GM12878 (cell line): ENCODE results near the gene CCDC197. TPM values are rescaled to one million over a fixed set of nuclear protein-coding genes. Genes with fewer than 3 reads are reported as not detected.

ENCODE experiments used
- ATAC-seq: fragments of 200-7000 bp; cut with Tn5 transposase; 3 replicates; pipeline ENCODE4 v1.9.1; 2020; ENCODE audit warnings: mild to moderate bottlenecking, moderate library complexity
- BruUV-seq: library from RNA; stranded (reverse); fragments of 400-500 nt; replicated peaks from 2 replicates; lab custom pipeline; 2021; lab: Mats Ljungman, UMichigan
- CTCF ChIA-PET: fragments of 300-600 bp; sonication (Branson Sonifier 250); formaldehyde crosslinking; extraction: SDS; loops from one replicate; lab custom pipeline; 2021; ENCODE audit warnings: inconsistent platforms; lab: Yijun Ruan, JAX
- POLR2A ChIA-PET: fragments of 350-600 bp; formaldehyde crosslinking; extraction: SDS; loops from one replicate; lab custom pipeline; 2021; ENCODE audit warnings: inconsistent platforms; lab: Charles Lee
- RAD21 ChIA-PET: fragments of 300-600 bp; sonication (Branson Sonifier 250); formaldehyde crosslinking; loops from one replicate; lab custom pipeline; 2023; ENCODE audit warnings: antibody characterized with exemption; ENCODE audit not compliant: unreplicated experiment; lab: Charles Lee
- SMC1A ChIA-PET: fragments of 300-600 bp; sonication (Branson Sonifier 250); formaldehyde crosslinking; loops from one replicate; lab custom pipeline; 2023; ENCODE audit not compliant: unreplicated experiment, uncharacterized antibody; lab: Charles Lee
- DNase-seq: peaks from one replicate; pipeline ENCODE4 v3.0.0-alpha.2; 2011; ENCODE audit warnings: low read depth, low spot score
- FAIRE-seq: peaks from 3 replicates; lab custom pipeline; 2011; peaks lifted over from hg19 to GRCh38; lab: Jason Lieb, UNC
- H2AFZ ChIP-seq: 2 replicates; pipeline ENCODE4 v1.6.0; 2011; ENCODE audit warnings: low read depth, low read length, control low read depth; ENCODE audit not compliant: control insufficient read depth
- H3K27ac ChIP-seq: 2 replicates; pipeline ENCODE4 v1.5.1; 2011; ENCODE audit warnings: control low read depth; ENCODE audit not compliant: control insufficient read depth, insufficient read depth
- H3K27me3 ChIP-seq, 2 experiments: replicated peaks in 1 of 2; 2 replicates each; pipeline versions ENCODE4 v1.6.0 to v1.6.1; 2011; ENCODE audit warnings: low read length in 1 of 2; ENCODE audit not compliant: control insufficient read depth in 2 of 2, insufficient read depth in 2 of 2
- H3K36me3 ChIP-seq, 2 experiments: 2 replicates each; pipeline ENCODE4 v1.5.1; 2011; ENCODE audit warnings: low read length in 1 of 2; ENCODE audit not compliant: control insufficient read depth in 2 of 2, insufficient read depth in 2 of 2
- H3K4me1 ChIP-seq: 2 replicates; pipeline ENCODE4 v1.6.1; 2011; ENCODE audit warnings: mild to moderate bottlenecking, low read length, moderate library complexity, mixed read lengths; ENCODE audit not compliant: control insufficient read depth, insufficient read depth
- H3K4me2 ChIP-seq: 2 replicates; pipeline ENCODE4 v1.6.0; 2011; ENCODE audit warnings: control low read depth; ENCODE audit not compliant: control insufficient read depth, insufficient read depth
- H3K4me3 ChIP-seq: fragments of 200-600 bp; sonication (generic); 2 replicates; pipeline ENCODE4 v1.5.1; 2016
- H3K79me2 ChIP-seq: 2 replicates; pipeline ENCODE4 v1.6.0; 2011; ENCODE audit warnings: low read length; ENCODE audit not compliant: control insufficient read depth, insufficient read depth
- H3K9ac ChIP-seq: 2 replicates; pipeline ENCODE4 v1.8.0; 2011; ENCODE audit warnings: low read length, control low read depth, mixed read lengths; ENCODE audit not compliant: control insufficient read depth, insufficient read depth
- H3K9me3 ChIP-seq: replicated peaks from 3 replicates; pipeline ENCODE4 v1.5.1; 2011; ENCODE audit warnings: mild to moderate bottlenecking, low read length; ENCODE audit not compliant: control insufficient read depth, insufficient read depth
- H4K20me1 ChIP-seq: 2 replicates; pipeline ENCODE4 v1.6.0; 2011; ENCODE audit not compliant: control insufficient read depth, insufficient read depth
- CHD1 ChIP-seq: IDR thresholded peaks from 2 replicates; pipeline ENCODE4 v1.6.1; 2012; ENCODE audit warnings: low read depth, low read length, improper control_type of control experiment
- CREM ChIP-seq: IDR thresholded peaks from 2 replicates; pipeline ENCODE4 v1.6.1; 2014; ENCODE audit warnings: antibody characterized with exemption, low read depth
- EP300 ChIP-seq, 2 experiments: fragments of 150-350 bp in 1 of 2; IDR thresholded peaks; 2 replicates each; pipeline ENCODE4 v1.6.1; 2011 to 2012; ENCODE audit warnings: low read depth in 2 of 2, low read length in 2 of 2, borderline replicate concordance in 1 of 2, improper control_type of control experiment in 1 of 2, inconsistent platforms in 1 of 2; ENCODE audit not compliant: control insufficient read depth in 1 of 2
- ETV6 ChIP-seq, 2 experiments: fragments of 450-650 bp in 1 of 2; IDR thresholded peaks in 1 of 2; conservative IDR thresholded peaks in 1 of 2; 2 replicates each; pipeline ENCODE4 v1.6.1; 2014; ENCODE audit warnings: antibody characterized with exemption in 1 of 2, borderline replicate concordance in 1 of 2, low read depth in 1 of 2, mild to moderate bottlenecking in 1 of 2, moderate library complexity in 1 of 2
- ZBTB33 ChIP-seq: fragments of 450-650 bp; IDR thresholded peaks from 2 replicates; pipeline ENCODE4 v1.6.1; 2017; ENCODE audit warnings: mild to moderate bottlenecking
- WGBS: methylation state at CpG from one replicate; pipeline ENCODE4 v1.1.6; 2016; ENCODE audit warnings: low lambda C conversion rate; ENCODE audit not compliant: insufficient replicate concordance, insufficient coverage; ENCODE audit errors: missing lambda C conversion rate; 5-methylcytosine and 5-hydroxymethylcytosine counted together
- in situ Hi-C: fragments of 300-500 bp; cut with MboI; formaldehyde crosslinking; loops from 9 replicates; pipeline ENCODE4 v1.14.3; 2018; ENCODE audit warnings: mixed read lengths
- intact Hi-C: fragments of 100-400 bp; cut with micrococcal nuclease; formaldehyde crosslinking; loops from one replicate; pipeline ENCODE4 v1.14.2; 2022; ENCODE audit not compliant: unreplicated experiment
- polyA plus RNA-seq, 11 experiments: library from polyadenylated mRNA; depleted of rRNA in 4 of 11; unstranded in 6 of 11; stranded (reverse) in 5 of 11; fragments of >200 nt; fragmentation: Nextera tagmentation in 4 of 11; fragmentation: Illumina TruSeq in 1 of 11; extraction: Ambion mirVana in 4 of 11; extraction: Trizol in 1 of 11; gene quantifications; 1 replicate in 1 of 11; 2 replicates in 10 of 11; pipeline versions ENCODE4 v1.2.1 to v1.2.3, GENCODE V29; 2011 to 2016; ENCODE audit warnings: inconsistent platforms in 2 of 11, missing spikeins in 2 of 11, low read depth in 1 of 11
- total RNA-seq, 4 experiments: library from RNA; depleted of rRNA in 3 of 4; stranded (reverse); fragments of >200 nt in 3 of 4; fragmentation: Illumina TruSeq in 1 of 4; extraction: Trizol in 1 of 4; gene quantifications; 2 replicates each; pipeline versions ENCODE4 v1.2.1 to v1.2.3, GENCODE V29; 2013 to 2021

Gene CCDC197
- total and polyA plus RNA-seq, 10 of the 15 experiments (the other 5 are each of a cell fraction or from before 2014, with no cell fraction given): 0.12 TPM; not detected in 9

GRCh38 chr14:93954900-93955849 is 41.9 kb upstream of the CCDC197 start (continued):
- TF ChIP-seq CHD1 (0 out of 2 replicates have a peak, but pooled peaks have one; percentile 35), ETV6 (conservative IDR thresholded peaks at IDR 0.05 in 1 of 2, IDR thresholded peaks at IDR 0.05 in 1 of 2; ENCODE audit: borderline replicate concordance in 1 of 2, low read depth in 1 of 2) (peak in 1 of 2 experiments; percentile 90; a peak in 2 of 4 replicates)

GRCh38 chr14:93955850-93956481 is 41.1 kb upstream of the CCDC197 start:
- WGBS: 43% methylated on average over 8 of the region's 8 CpGs
- H3K79me2 ChIP-seq: no peaks in the 10 kb centered on the region; the same call in 1 of the 2 replicates
- ChIA-PET SMC1A (interaction anchor here (0.9 to 19.5 kb wide), 7 partner anchors 9 to 54 kb away, joined by 3 to 409 read pairs (median 5); partner anchors contain the start of gene ASB2), CTCF (interaction anchor here (1.0 to 3.7 kb wide), 13 partner anchors 9 to 181 kb away, joined by 3 to 39 read pairs (median 3); partner anchors contain the start of gene ASB2), RAD21 (interaction anchor here (0.9 to 15.3 kb wide), 5 partner anchors 10 to 45 kb away, joined by 3 to 324 read pairs (median 19); partner anchors contain the start of gene ASB2), POLR2A (interaction anchor here (1.0 to 7.8 kb wide), 6 partner anchors 10 to 43 kb away, joined by 3 to 128 read pairs (median 8); no protein-coding TSS in a partner anchor)
- H3K27me3 ChIP-seq: no peaks in the 10 kb centered on the region
- in situ Hi-C loops (loop anchor here (25.0 kb wide), 2 partner anchors 1194 to 1706 kb away; no protein-coding TSS in a partner anchor), intact Hi-C loops (loop anchor here (2.0 to 5.0 kb wide), 2 partner anchors 15 to 46 kb away; no protein-coding TSS in a partner anchor)
- BruUV-seq: no TSS peak
- H3K9me3 ChIP-seq: no peaks in the 10 kb centered on the region
- peak overlapping the region; percentile 80 for H3K9ac ChIP-seq
- ATAC-seq (no peak), FAIRE-seq (no peak), DNase-seq (no peak)
- no peaks in the 10 kb centered on the region for H4K20me1 ChIP-seq
- peak overlapping the region; percentile 91 for H3K27ac ChIP-seq
- peaks cover 83% of the 10 kb centered on the region for H3K4me1 ChIP-seq
- peak overlapping the region; percentile 70 for H3K4me3 ChIP-seq
- peaks cover 0 to 2% of the 10 kb centered on the region in 2 experiments; a peak in 1 of 4 replicates for H3K36me3 ChIP-seq
- peak overlapping the region; percentile 41; the same call in 1 of the 2 replicates for H2AFZ ChIP-seq
- H3K4me2 ChIP-seq: peak overlapping the region; percentile 98
- TF ChIP-seq EP300 (IDR thresholded peaks at IDR 0.05; ENCODE audit: borderline replicate concordance in 1 of 2, control insufficient read depth in 1 of 2, low read depth in 2 of 2, low read length in 2 of 2) (0 out of 4 replicates have a peak, but pooled peaks of 1 of the 2 experiments have one; percentile 29), ZBTB33 (no peak), CREM (0 out of 2 replicates have a peak, but pooled peaks have one; percentile 2)
